Measurements from ENCODE around the gene MIPEP.

GRCh38 chr13:23828866-23829265 is 60.3 kb downstream of the MIPEP start:
- TF ChIP-seq CTCF (IDR thresholded peaks at IDR 0.05) (no peak), POLR2A (IDR thresholded peaks at IDR 0.05) (no peak)

Measured in adrenal gland (tissue), 5 donors.